ENCODE data around the gene ZPBP. TPM values are rescaled to one million over a fixed set of nuclear protein-coding genes. Genes with fewer than 3 reads are reported as not detected.
"Not testable (repeated sequence)": the region's sequence is repeated elsewhere in the genome, so short reads cannot be mapped to it uniquely, and the experiment has no call there.

Gene ZPBP
- total RNA-seq, 1 donor from 2014 or later, result not detected

GRCh38 chr7:50047716-50048115 lies 45.3 kb downstream of the ZPBP start:
- intact Hi-C loops (cut with micrococcal nuclease), result no loop called here
- H3K36me3 ChIP-seq, result no peaks in the 10 kb centered on the region
- H3K9me3 ChIP-seq (replicated peaks), result peaks cover 36% of the 10 kb centered on the region
- TF ChIP-seq CTCF (IDR thresholded peaks at IDR 0.05; ENCODE audit: borderline replicate concordance), result no peak
- no peaks in the 10 kb centered on the region for H3K4me1 ChIP-seq
- no peak overlapping the region for H3K27ac ChIP-seq (replicated peaks)
- DNase-seq, result no peak
- H3K27me3 ChIP-seq (ENCODE audit: low read depth), result peaks cover 4% of the 10 kb centered on the region
- no peak overlapping the region for H3K4me3 ChIP-seq

- H3K4me3 ChIP-seq; H3K36me3 ChIP-seq; H3K4me1 ChIP-seq; H3K27me3 ChIP-seq (ENCODE audit: low read depth); H3K27ac ChIP-seq (replicated peaks); DNase-seq; intact Hi-C loops (cut with micrococcal nuclease): not testable (repeated sequence)
- peaks cover 27% of the 10 kb centered on the region for H3K9me3 ChIP-seq (replicated peaks)
Observed at GRCh38 chr7:50041165-50041564, 51.9 kb downstream of the ZPBP start.

GRCh38 chr7:50037086-50037485 lies 56.0 kb downstream of the ZPBP start:
- no peak for DNase-seq
- H3K4me3 ChIP-seq, result no peak overlapping the region
- H3K9me3 ChIP-seq (replicated peaks), result no peaks in the 10 kb centered on the region
- peaks cover 22% of the 10 kb centered on the region for H3K27me3 ChIP-seq (ENCODE audit: low read depth)
- H3K36me3 ChIP-seq, result no peaks in the 10 kb centered on the region
- intact Hi-C loops (cut with micrococcal nuclease), result no loop called here
- H3K4me1 ChIP-seq, result no peaks in the 10 kb centered on the region
- no peak for TF ChIP-seq CTCF (IDR thresholded peaks at IDR 0.05; ENCODE audit: borderline replicate concordance)
- no peak overlapping the region for H3K27ac ChIP-seq (replicated peaks)

GRCh38 chr7:50022991-50023390 lies 70.1 kb downstream of the ZPBP start:
- Histone ChIP-seq H3K4me3 (no peak overlapping the region), H3K27ac (replicated peaks) (no peak overlapping the region), H3K36me3 (no peaks in the 10 kb centered on the region), H3K27me3 (ENCODE audit: low read depth) (no peaks in the 10 kb centered on the region), H3K4me1 (no peaks in the 10 kb centered on the region), H3K9me3 (replicated peaks) (no peaks in the 10 kb centered on the region)
- TF ChIP-seq CTCF (IDR thresholded peaks at IDR 0.05; ENCODE audit: borderline replicate concordance), result no peak
- DNase-seq, result no peak
- intact Hi-C loops (cut with micrococcal nuclease), result no loop called here

- no peak overlapping the region for H3K4me3 ChIP-seq
- no peaks in the 10 kb centered on the region for H3K27me3 ChIP-seq (ENCODE audit: low read depth)
- no peaks in the 10 kb centered on the region for H3K4me1 ChIP-seq
- no peak for DNase-seq
- H3K36me3 ChIP-seq, result no peaks in the 10 kb centered on the region
- TF ChIP-seq CTCF (IDR thresholded peaks at IDR 0.05; ENCODE audit: borderline replicate concordance), result no peak
- intact Hi-C loops (cut with micrococcal nuclease), result no loop called here
- H3K9me3 ChIP-seq (replicated peaks), result no peaks in the 10 kb centered on the region
- H3K27ac ChIP-seq (replicated peaks), result no peak overlapping the region
Observed at GRCh38 chr7:50022451-50022850, 70.6 kb downstream of the ZPBP start.

GRCh38 chr7:49995681-49996080 lies 97.4 kb downstream of the ZPBP start:
- no peak overlapping the region for H3K4me3 ChIP-seq
- intact Hi-C loops (cut with micrococcal nuclease), result no loop called here
- TF ChIP-seq CTCF (IDR thresholded peaks at IDR 0.05; ENCODE audit: borderline replicate concordance), result no peak
- no peaks in the 10 kb centered on the region for H3K27me3 ChIP-seq (ENCODE audit: low read depth)
- no peak overlapping the region for H3K27ac ChIP-seq (replicated peaks)
- H3K4me1 ChIP-seq, result no peaks in the 10 kb centered on the region
- no peak for DNase-seq
- H3K9me3 ChIP-seq (replicated peaks), result no peaks in the 10 kb centered on the region
- H3K36me3 ChIP-seq, result no peaks in the 10 kb centered on the region

All from left ventricle myocardium inferior (tissue), 1 donor.